Mesenchymal stem cell (in vitro differentiated cells and primary cell): ENCODE data around the gene HNF1A.

ENCODE experiments used
- DNase-seq: peaks from one replicate; pipeline ENCODE4 v3.0.0-alpha.2; 2013
- H2AFZ ChIP-seq: one replicate; pipeline ENCODE4 v1.6.1; 2013; ENCODE audit warnings: low read depth, mild to moderate bottlenecking, control low read depth, inconsistent platforms, low read length, moderate library complexity
- H2AK5ac ChIP-seq: 2 replicates; pipeline ENCODE4 v1.6.1; 2013; ENCODE audit warnings: low read length, moderate library complexity, mild to moderate bottlenecking, inconsistent platforms; ENCODE audit not compliant: severe bottlenecking
- H2BK120ac ChIP-seq: one replicate; pipeline ENCODE4 v1.6.1; 2013; ENCODE audit warnings: low read depth, mild to moderate bottlenecking, inconsistent platforms, low read length, moderate library complexity
- H2BK12ac ChIP-seq, 2 experiments: one replicate each; pipeline ENCODE4 v1.6.1; 2013; ENCODE audit warnings: inconsistent platforms in 2 of 2, low read length in 2 of 2, mild to moderate bottlenecking in 2 of 2, moderate library complexity in 2 of 2, control low read depth in 1 of 2
- H2BK15ac ChIP-seq: one replicate; pipeline ENCODE4 v1.6.1; 2013; ENCODE audit warnings: mild to moderate bottlenecking, low read depth, inconsistent platforms; ENCODE audit not compliant: poor library complexity, severe bottlenecking
- H2BK5ac ChIP-seq: 2 replicates; pipeline ENCODE4 v1.6.1; 2013; ENCODE audit warnings: low read depth, mild to moderate bottlenecking, low read length, control low read depth, inconsistent platforms; ENCODE audit not compliant: poor library complexity, severe bottlenecking
- H3K14ac ChIP-seq, 2 experiments: one replicate each; pipeline ENCODE4 v1.6.1; 2013; ENCODE audit warnings: inconsistent platforms in 2 of 2, low read length in 2 of 2, control low read depth in 1 of 2, mild to moderate bottlenecking in 1 of 2, moderate library complexity in 1 of 2
- H3K18ac ChIP-seq, 2 experiments: one replicate each; pipeline ENCODE4 v1.6.1; 2013; ENCODE audit warnings: inconsistent platforms in 2 of 2, low read length in 2 of 2, control low read depth in 1 of 2, low read depth in 1 of 2, mild to moderate bottlenecking in 1 of 2
- H3K23ac ChIP-seq, 2 experiments: one replicate each; pipeline ENCODE4 v1.6.1; 2013; ENCODE audit warnings: inconsistent platforms in 2 of 2, low read length in 2 of 2, mild to moderate bottlenecking in 2 of 2, moderate library complexity in 2 of 2, control low read depth in 1 of 2
- H3K27ac ChIP-seq: 2 replicates; pipeline ENCODE4 v1.5.1; 2013; ENCODE audit warnings: mild to moderate bottlenecking, moderate library complexity, low read length, control low read depth, inconsistent platforms; ENCODE audit not compliant: poor library complexity, severe bottlenecking
- H3K27me3 ChIP-seq, 2 experiments: 2 replicates each; pipeline versions ENCODE4 v1.6.1 to v1.7.0; 2013; ENCODE audit warnings: low read length in 2 of 2, mild to moderate bottlenecking in 2 of 2, moderate library complexity in 2 of 2, control low read depth in 1 of 2, inconsistent platforms in 1 of 2; ENCODE audit not compliant: control insufficient read depth in 1 of 2, insufficient read depth in 1 of 2
- H3K36me3 ChIP-seq, 2 experiments: 2 replicates each; pipeline versions ENCODE4 v1.6.1 to v1.7.0; 2013; ENCODE audit warnings: low read length in 2 of 2, control low read depth in 1 of 2, inconsistent platforms in 1 of 2, low read depth in 1 of 2, mild to moderate bottlenecking in 1 of 2; ENCODE audit not compliant: insufficient read depth in 2 of 2, control insufficient read depth in 1 of 2
- H3K4ac ChIP-seq, 2 experiments: one replicate each; pipeline ENCODE4 v1.6.1; 2013; ENCODE audit warnings: inconsistent platforms in 2 of 2, low read length in 2 of 2, mild to moderate bottlenecking in 2 of 2, moderate library complexity in 2 of 2, control low read depth in 1 of 2, low read depth in 1 of 2
- H3K4me1 ChIP-seq: 2 replicates; pipeline ENCODE4 v1.6.1; 2013; ENCODE audit warnings: low read depth, low read length, control low read depth; ENCODE audit not compliant: control insufficient read depth, insufficient read depth
- H3K4me2 ChIP-seq: 2 replicates; pipeline ENCODE4 v1.6.1; 2013; ENCODE audit warnings: low read length, mild to moderate bottlenecking, inconsistent platforms; ENCODE audit not compliant: poor library complexity, severe bottlenecking
- H3K4me3 ChIP-seq, 2 experiments: 2 replicates each; pipeline versions ENCODE4 v1.5.1 to v1.7.0; 2013; ENCODE audit warnings: low read length in 2 of 2, mild to moderate bottlenecking in 2 of 2, control low read depth in 1 of 2, low read depth in 1 of 2; ENCODE audit not compliant: insufficient read depth in 1 of 2
- H3K79me1 ChIP-seq: replicated peaks from 2 replicates; pipeline ENCODE4 v1.6.1; 2013; ENCODE audit warnings: mild to moderate bottlenecking, control low read depth, low read length, inconsistent platforms; ENCODE audit not compliant: poor library complexity, severe bottlenecking
- H3K9ac ChIP-seq: 2 replicates; pipeline ENCODE4 v1.7.0; 2013; ENCODE audit warnings: mild to moderate bottlenecking, low read length, moderate library complexity
- H3K9me3 ChIP-seq: 2 replicates; pipeline ENCODE4 v1.7.0; 2013; ENCODE audit warnings: mild to moderate bottlenecking, low read length; ENCODE audit not compliant: control insufficient read depth
- H4K8ac ChIP-seq: one replicate; pipeline ENCODE4 v1.6.1; 2013; ENCODE audit warnings: inconsistent platforms, mild to moderate bottlenecking, low read length, moderate library complexity
- H4K91ac ChIP-seq: one replicate; pipeline ENCODE4 v1.6.1; 2013; ENCODE audit warnings: mild to moderate bottlenecking, low read length, inconsistent platforms
- WGBS: methylation state at CpG from one replicate; pipeline ENCODE4 v1.1.7; 2013; ENCODE audit warnings: mixed read lengths; 5-methylcytosine and 5-hydroxymethylcytosine counted together

Gene HNF1A

DNA sequence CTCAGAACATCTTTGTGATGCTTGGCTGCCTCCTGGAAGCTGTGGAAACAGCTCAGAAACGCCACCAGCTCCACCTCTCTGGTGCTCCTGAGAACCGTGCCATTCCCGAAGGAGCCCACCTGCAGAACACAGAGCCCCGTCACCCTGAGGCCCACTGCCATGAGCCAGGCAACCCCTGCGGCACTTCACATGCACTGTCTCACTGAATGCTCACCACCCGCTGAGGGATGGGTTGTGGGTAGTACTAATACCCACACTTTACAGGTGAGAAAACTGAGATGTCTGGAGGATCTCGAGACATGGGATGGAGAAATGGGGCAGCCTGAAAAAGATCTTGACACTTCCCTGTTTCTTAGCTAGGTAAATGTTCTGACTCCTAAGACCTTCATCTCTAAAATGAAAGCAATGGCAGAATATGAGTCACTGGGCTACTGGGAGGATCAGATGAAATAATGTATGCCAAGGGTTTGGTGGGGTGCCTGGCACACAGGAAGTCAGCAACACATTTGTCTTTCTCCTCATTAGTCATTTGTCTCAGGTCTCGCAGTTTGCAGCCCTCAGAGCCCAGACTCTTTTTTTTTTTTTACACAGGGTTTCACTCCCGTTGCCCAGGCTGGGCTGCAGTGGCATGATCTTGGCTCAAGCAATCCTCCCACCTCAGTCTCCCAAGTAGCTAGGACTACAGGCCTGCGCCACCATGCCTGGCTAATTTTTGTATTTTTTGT lies 55.4 kb downstream of the HNF1A start:
- peaks cover 0 to 6% of the 10 kb centered on the region in 2 experiments for H3K27me3 ChIP-seq
- no peak overlapping the region for H3K18ac ChIP-seq
- no peak overlapping the region for H2AFZ ChIP-seq
- H2BK12ac ChIP-seq: no peak overlapping the region
- H2BK15ac ChIP-seq: no peak overlapping the region
- peaks cover 10% of the 10 kb centered on the region for H3K4me1 ChIP-seq
- no peak overlapping the region for H2BK120ac ChIP-seq
- no peak overlapping the region for H3K23ac ChIP-seq
- H3K4ac ChIP-seq: no peak overlapping the region
- H3K4me3 ChIP-seq: peak overlapping the region in 1 of 2 experiments; percentile 35
- H3K4me2 ChIP-seq: no peak overlapping the region
- 86% methylated on average over 9 of the region's 10 CpGs for WGBS
- no peak overlapping the region for H4K8ac ChIP-seq
- no peaks in the 10 kb centered on the region for H3K36me3 ChIP-seq
- H3K79me1 ChIP-seq: no peaks in the 10 kb centered on the region
- peak; percentile 18 for DNase-seq
- H3K27ac ChIP-seq: no peak overlapping the region
- peak overlapping the region; percentile 35 for H4K91ac ChIP-seq
- H3K9me3 ChIP-seq: no peaks in the 10 kb centered on the region
- no peak overlapping the region for H3K9ac ChIP-seq
- H2AK5ac ChIP-seq: no peak overlapping the region
- H3K14ac ChIP-seq: no peak overlapping the region
- no peak overlapping the region for H2BK5ac ChIP-seq

GRCh38 chr12:121034616-121035305 lies 56.4 kb downstream of the HNF1A start:
- no peak overlapping the region for H3K27ac ChIP-seq
- H3K79me1 ChIP-seq: no peaks in the 10 kb centered on the region
- peaks cover 10% of the 10 kb centered on the region for H3K4me1 ChIP-seq
- no peak overlapping the region for H3K4ac ChIP-seq
- H2BK5ac ChIP-seq: no peak overlapping the region
- no peak overlapping the region for H3K23ac ChIP-seq
- no peak overlapping the region for H2AK5ac ChIP-seq
- no peaks in the 10 kb centered on the region for H3K36me3 ChIP-seq
- no peak overlapping the region for H3K4me2 ChIP-seq
- H3K9me3 ChIP-seq: no peaks in the 10 kb centered on the region
- H2BK15ac ChIP-seq: no peak overlapping the region
- no peak overlapping the region for H3K4me3 ChIP-seq
- H3K18ac ChIP-seq: no peak overlapping the region
- no peak for DNase-seq
- H2AFZ ChIP-seq: no peak overlapping the region
- H3K27me3 ChIP-seq: peaks cover 0 to 7% of the 10 kb centered on the region in 2 experiments
- no peak overlapping the region for H3K9ac ChIP-seq
- no peak overlapping the region for H2BK120ac ChIP-seq
- H3K14ac ChIP-seq: no peak overlapping the region
- 89% methylated on average over 8 of the region's 9 CpGs for WGBS
- no peak overlapping the region for H4K91ac ChIP-seq
- H2BK12ac ChIP-seq: no peak overlapping the region
- H4K8ac ChIP-seq: no peak overlapping the region

GRCh38 chr12:121036810-121037326 lies 58.5 kb downstream of the HNF1A start:
- H4K8ac ChIP-seq: no peak overlapping the region
- no peak overlapping the region for H3K23ac ChIP-seq
- H3K9ac ChIP-seq: peak overlapping the region; percentile 32
- H2BK5ac ChIP-seq: no peak overlapping the region
- H2BK12ac ChIP-seq: no peak overlapping the region
- no peak overlapping the region for H3K4me2 ChIP-seq
- H3K14ac ChIP-seq: no peak overlapping the region
- H3K36me3 ChIP-seq: no peaks in the 10 kb centered on the region
- H2BK15ac ChIP-seq: no peak overlapping the region
- H3K4me3 ChIP-seq: peak overlapping the region in 1 of 2 experiments; percentile 37
- H2BK120ac ChIP-seq: no peak overlapping the region
- no peak overlapping the region for H4K91ac ChIP-seq
- H3K18ac ChIP-seq: no peak overlapping the region
- no peak overlapping the region for H3K4ac ChIP-seq
- H3K27ac ChIP-seq: no peak overlapping the region
- H2AK5ac ChIP-seq: no peak overlapping the region
- peaks cover 0 to 7% of the 10 kb centered on the region in 2 experiments for H3K27me3 ChIP-seq
- no peak overlapping the region for H2AFZ ChIP-seq
- DNase-seq: peak; percentile 37
- WGBS: 80% methylated on average over 6 of the region's 6 CpGs
- H3K79me1 ChIP-seq: no peaks in the 10 kb centered on the region
- H3K9me3 ChIP-seq: no peaks in the 10 kb centered on the region
- peaks cover 10% of the 10 kb centered on the region for H3K4me1 ChIP-seq
